Measurements from ENCODE around the gene ERG.

The ERG gene

GRCh38 chr21:38356883-38357625 lies 141.2 kb downstream of the ERG start:
- no peak for DNase-seq (ENCODE audit: low spot score)

GRCh38 chr21:38355992-38356781 lies 142.1 kb downstream of the ERG start:
- peak; percentile 63 for DNase-seq (ENCODE audit: low spot score)

GRCh38 chr21:38355353-38355752 lies 142.9 kb downstream of the ERG start:
- no peak for DNase-seq (ENCODE audit: low spot score)

DNA sequence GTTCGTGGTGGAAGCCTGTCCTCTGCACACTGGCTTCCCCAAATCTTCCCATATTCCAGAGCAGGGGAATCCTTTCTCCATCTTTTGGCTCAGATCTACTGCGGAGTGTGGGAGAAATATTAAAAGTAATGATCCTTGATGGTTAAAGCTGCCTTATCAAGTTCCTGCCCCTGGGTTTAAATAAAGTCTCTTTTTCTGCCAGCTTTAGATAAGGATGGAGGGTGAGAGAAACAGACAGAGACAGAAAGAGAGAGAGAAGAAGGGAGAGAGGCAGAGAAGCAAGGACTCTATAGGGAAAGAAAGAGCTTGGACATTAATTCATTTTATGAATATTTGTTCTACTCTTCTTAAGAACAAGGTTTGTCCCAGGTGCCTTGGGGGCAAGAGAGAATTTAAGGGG lies 143.5 kb downstream of the ERG start:
- DNase-seq (ENCODE audit: low spot score), result no peak

GRCh38 chr21:38354231-38354630 lies 144.0 kb downstream of the ERG start:
- no peak for DNase-seq (ENCODE audit: low spot score)

GRCh38 chr21:38352536-38353219 lies 145.6 kb downstream of the ERG start:
- DNase-seq (ENCODE audit: low spot score), result peak; percentile 5

DNA sequence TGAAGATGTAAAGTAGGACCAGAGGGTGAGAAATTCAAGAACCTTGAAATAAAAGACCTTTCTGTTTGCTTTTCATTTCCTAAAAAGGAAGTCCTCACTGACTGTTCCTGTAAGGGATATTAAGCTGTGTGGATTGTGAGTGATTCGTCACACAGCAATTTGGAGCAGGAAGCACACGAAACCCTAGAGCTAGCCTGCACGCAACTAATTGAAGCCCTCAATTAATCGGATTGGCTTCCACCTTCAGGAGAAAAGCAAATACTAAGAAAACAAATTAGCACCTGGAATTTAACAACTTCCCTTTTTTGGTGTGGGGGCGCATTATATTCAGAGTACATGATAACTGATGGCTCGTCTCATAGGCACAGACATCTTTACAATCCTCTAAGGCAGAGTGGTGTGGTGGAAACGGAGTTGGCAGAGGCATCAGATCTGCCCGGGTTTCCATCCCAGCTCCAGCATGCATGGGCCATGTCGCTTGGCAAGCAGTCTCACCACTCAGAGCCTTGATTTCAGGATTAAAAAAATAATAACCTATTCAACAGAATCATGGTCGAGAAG lies 146.2 kb downstream of the ERG start:
- DNase-seq (ENCODE audit: low spot score), result no peak

DNA sequence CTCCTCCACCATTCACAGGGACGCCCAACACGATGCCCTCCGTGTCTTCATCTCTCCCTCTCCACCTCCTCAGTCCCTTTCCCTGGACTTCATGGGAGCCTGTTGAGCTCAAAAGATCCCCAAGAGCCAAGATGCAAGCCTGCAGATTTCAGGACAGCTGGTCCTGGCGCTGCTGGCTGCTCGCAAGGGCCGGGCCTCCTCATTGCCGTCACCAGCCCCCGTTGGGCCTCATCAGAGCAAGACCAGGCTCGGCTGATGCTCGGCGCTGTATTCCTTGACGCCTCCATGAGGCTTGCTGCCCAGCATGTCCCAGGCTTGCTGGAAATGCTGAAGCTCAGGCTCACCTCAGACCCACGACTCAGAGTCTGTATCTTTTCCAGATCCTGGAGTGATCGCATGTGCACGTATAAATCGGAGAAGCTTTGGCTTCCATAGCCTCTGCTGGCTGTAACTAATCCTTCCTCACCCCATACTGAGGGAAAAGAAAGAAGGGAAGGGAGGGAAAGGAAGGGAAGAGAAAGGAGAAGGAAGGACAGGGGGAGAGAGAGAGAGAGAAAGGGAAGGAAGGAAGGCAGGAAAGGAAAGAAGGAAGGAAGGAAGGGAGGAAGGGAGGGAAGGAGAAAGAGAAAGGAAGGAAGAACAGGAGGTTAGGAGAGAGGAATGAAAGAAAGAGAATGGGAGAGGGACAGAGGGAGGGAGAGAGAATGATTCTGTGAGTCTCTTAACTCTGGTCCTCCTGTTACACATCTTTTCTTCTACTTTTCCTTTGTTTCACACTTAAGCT lies 146.9 kb downstream of the ERG start:
- DNase-seq (ENCODE audit: low spot score), result no peak

- no peak for DNase-seq (ENCODE audit: low spot score)
These were observed 147.6 kb downstream of the ERG start for GRCh38 chr21:38350684-38351083.

GRCh38 chr21:38349977-38350376 lies 148.3 kb downstream of the ERG start:
- DNase-seq (ENCODE audit: low spot score), result no peak

GRCh38 chr21:38349111-38349746 lies 149.0 kb downstream of the ERG start:
- no peak for DNase-seq (ENCODE audit: low spot score)

GRCh38 chr21:38346286-38346685 lies 152.0 kb downstream of the ERG start:
- DNase-seq (ENCODE audit: low spot score), result no peak

GRCh38 chr21:38343691-38344090 lies 154.6 kb downstream of the ERG start:
- no peak for DNase-seq (ENCODE audit: low spot score)

DNA sequence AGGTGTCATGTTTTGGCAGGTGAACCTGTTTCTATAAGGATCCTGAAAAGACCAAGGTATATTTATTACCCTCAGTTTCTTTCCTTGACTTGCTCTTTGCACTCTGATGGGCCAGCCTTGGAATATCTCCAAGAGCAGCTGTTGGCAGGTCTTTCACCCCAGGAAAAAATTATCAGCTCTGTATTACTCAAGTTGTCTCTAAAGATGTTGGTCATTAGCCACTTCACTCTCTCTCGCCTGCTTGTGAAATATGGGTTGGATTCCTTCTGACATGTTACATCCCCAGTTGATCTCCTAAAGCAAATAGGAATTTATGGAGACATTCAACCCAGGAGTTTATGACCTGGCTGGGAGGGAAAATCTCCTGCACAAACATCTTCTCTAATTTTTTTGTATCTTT lies 155.5 kb downstream of the ERG start:
- no peak for DNase-seq (ENCODE audit: low spot score)

DNA sequence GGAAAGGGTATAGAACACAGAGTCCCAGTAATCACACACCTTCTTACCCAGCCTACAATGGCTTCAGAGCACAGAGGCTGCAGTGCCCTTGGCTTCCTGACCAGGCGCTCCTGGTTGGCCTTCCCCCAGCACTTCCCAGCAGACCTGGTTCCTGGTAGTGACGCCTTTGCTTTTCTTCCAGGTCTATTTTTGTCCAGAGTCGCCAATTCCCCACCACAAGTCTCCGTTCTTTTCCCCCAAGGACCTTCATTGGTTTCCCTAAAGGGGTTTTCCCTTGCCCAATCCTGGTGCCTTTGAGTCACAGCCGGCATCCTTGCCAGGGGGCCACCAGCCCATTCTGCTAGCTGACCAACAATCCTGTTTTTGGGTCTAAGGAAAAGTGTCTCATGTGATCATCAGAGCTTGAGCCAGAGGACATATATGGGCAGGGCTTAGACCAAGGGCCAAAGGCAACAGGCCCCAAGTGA lies 156.7 kb downstream of the ERG start:
- no peak for DNase-seq (ENCODE audit: low spot score)

- no peak for DNase-seq (ENCODE audit: low spot score)
These were observed 158.1 kb downstream of the ERG start for GRCh38 chr21:38340131-38340530.

GRCh38 chr21:38337793-38338192 lies 160.5 kb downstream of the ERG start:
- DNase-seq (ENCODE audit: low spot score), result no peak

- no peak for DNase-seq (ENCODE audit: low spot score)
These were observed 163.4 kb downstream of the ERG start for GRCh38 chr21:38334866-38335265.

DNA sequence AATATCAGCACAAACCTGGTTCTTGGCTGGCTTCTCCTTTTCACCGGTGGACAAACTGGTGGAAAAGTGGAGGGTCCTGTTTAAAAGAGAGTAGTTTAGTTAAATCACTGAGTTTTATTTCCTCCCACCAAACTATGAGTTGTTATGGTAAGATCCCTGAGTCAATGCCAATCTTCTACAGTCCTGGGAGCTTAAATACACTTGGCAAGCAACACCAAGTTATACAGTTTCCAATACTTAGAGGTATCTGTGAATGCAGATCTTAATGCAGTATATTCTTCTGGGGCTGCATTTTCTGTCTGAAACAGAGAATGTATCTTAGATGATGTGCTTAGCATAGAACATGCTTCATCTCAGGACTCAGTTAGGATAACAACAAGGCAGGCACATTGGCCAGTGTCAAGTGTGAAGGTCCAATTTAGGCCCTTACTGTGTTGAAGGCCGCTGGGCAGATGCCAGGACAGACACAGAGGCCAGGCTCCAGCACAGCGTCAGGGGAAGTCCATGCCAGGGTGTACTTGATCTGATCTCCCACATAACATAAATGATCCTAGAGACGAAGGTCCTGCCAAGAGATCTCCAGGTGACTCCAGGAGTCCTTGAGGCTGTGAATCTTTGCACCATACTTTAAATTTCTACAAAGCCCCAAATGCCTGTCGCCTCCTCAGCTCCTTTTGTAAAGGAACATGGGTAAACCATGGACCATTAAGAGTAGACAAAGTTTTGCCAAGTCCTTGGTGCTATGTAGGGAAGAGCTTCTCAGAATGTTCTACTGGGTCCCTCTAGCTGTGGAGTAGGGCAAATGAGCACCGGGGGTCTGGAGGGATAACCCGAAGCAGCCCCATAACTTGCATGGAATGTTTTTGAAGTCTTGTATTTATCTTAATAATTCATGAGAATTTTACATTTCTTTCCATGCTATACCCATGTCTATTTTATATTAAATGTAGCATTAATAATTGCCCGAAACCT lies 164.7 kb downstream of the ERG start:
- DNase-seq (ENCODE audit: low spot score), result no peak

DNA sequence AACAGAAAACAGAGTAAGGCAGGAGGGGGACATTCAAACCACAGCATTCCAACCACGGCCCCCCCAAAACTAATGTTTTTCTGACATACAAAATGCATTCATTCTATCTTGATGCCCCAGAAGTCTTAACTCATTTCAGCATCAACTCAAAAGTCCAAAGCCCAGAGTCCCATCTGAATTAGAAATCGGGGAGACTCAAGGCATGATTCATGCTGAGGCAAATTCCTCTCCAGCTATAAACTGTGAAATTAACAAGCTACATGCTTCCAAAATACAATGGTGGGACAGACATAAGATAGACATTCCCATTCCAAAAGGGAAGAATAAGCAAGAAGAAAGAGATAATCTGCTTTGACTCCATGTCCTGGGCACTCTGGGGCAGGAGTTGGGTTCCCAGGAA lies 167.6 kb downstream of the ERG start:
- DNase-seq (ENCODE audit: low spot score), result no peak
